NCI-H446 (cell line): ENCODE measurements around the gene SPTBN4.
"Not testable (repeated sequence)": the region's sequence is repeated elsewhere in the genome, so short reads cannot be mapped to it uniquely, and the experiment has no call there.

Source experiments
- DNase-seq, 2 experiments: peaks; one replicate each; lab custom pipeline; 2025; lab: John Stamatoyannopoulos, UW

SPTBN4 gene

DNA sequence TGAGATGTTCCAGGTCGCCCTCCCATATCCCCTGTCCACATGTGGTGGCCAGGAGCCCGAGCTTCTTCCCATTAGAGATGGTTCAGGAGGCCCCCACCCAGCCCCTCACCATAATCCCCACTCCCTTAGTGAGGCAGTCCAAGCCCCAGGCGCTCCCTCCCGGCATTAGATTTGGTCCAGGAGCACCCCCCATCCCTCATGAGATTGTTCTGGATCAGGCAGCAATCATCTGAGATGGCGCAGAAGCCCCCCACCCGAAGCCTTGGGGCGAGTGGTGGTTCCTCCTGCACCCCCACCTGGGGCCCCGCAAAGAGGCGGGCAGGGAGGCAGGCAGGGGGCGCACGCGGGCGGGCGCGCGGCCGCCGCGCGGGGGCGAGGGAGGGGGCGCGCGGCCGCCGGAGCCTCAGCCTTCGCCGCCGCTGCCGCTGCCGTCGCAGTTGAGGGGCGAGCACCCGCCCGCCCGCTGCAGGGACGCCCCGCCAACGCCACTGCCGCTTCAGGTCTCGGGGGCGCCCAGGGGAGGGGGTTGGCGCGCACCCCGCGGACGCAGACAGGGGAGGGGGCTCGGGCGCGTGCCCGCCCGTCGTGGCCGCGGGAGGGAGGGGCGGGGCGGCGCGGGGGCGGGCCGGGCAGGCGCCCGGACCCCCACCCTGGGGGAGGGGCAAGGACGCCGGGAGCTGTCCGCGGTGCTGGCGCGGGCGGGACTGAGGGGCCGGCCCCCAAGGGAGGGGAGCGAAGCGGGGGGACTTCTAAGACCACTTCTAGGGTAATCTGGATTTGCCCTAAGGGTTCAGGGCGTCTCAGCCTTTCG is 63.5 kb downstream of the SPTBN4 start:
- DNase-seq: peak; percentile 20 to 64

DNA sequence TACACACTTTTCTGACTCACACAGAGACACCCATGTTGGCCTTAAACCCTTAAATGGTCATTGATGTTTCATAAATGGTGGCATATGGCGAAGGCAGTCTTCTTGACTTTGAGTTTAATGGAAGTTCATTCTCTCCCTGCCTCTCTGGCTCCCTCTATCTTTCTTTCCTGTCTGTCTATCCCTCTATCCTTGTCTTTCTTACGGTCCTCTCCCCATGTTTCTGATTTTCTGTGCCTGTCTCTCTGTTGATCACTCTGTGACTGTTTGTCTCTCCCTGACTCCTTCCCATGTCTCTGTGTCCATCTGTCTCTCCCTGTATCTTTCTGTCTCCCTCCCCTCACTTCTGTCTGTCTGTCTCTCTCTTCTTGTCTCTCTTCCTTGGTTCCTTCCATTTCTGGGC is 66.7 kb downstream of the SPTBN4 start:
- DNase-seq: no peak

DNA sequence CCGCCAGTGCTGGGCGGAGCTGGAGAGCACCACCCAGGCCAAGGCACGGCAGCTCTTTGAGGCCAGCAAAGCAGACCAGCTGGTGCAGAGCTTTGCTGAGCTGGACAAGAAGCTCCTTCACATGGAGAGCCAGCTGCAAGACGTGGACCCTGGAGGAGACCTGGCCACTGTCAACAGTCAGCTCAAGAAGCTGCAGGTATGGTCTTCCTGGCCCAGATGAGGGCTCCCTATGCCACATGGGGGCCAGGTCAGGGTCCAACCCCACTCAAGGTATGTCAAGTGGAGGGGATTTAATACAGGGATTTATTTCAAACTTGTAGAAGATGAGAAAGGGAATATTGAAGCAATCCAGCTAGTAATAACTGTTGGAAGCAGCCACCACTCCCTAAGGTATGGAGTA is 67.3 kb downstream of the SPTBN4 start:
- no peak for DNase-seq

DNA sequence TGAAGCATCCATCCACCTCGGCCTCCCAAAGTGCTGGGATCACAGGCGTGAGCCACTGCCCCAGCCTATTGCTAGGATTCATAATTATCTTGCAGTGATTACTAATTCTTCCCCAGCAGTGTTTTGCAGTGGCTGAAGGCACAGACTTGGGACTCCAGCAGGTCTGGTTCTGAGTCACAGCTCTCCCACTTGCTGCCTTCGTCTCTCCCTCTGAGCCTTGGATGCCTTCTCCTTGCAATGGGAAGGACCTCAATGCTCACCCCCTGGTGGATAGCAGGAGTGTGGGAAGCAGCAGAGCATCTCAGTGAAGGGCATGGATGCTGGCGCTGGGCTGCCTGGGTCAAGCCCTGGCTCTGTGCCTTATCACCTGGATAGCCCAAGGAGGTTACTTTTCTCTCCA is 72.3 kb downstream of the SPTBN4 start:
- DNase-seq: no peak

DNA sequence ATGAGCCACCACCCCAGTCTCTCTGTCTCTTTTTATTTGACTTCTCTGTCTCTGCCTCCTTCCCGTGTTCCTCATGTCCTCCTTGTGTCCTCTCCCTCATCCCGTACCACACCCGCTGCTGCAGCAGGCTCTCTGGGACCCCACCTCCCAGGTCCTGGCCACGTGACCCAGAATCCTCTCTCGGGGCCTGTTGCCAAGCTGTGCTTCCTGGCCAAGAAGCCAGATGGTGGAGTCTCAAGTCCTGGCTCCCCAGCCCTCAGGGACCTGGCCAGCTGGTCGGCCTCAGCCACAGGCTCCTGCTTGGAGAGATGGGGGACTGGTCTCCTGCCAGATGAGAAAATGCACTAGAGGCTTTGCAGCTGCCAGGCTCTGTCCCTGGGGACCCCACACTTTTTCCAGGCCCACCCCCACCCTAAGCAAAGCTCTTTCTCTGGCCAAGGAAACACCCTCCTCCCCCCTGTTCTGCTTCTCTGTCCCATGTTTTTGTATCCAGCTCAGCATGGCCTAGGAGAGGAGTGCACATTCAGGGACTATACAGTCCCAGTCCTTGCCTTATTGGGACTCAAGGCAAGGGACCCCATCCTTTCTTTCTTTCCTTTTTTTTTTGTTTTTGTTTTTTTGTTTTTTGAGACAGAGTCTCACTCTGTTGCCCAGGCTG is 75.5 kb downstream of the SPTBN4 start:
- peak; percentile 98 to 100 for DNase-seq

DNA sequence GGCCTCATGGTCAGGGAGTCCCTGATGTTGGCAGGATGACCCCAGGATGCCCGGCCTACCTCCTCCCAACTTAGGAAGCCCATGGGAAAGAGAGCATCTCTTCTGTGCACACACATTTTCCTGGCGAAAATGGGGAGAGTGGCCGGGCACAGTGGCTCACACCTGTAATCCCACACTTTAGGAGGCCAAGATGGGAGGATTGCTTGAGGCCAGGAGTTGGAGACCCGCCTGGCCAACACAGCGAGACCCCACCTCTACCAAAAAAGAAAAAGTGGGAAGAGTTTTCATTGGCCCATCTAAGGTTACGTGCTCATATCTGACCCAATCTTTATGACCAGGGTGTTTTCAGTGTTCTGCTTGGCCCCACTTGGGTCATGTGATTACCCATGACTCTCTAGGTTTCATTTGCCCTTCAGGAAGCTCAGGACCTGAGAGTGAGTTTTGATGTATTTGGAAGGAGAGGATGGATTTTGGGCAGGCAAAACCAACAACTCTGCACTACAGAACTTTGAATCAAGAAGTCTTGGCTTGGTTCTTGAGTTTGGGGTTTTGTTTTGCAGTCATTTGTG is 76.3 kb downstream of the SPTBN4 start:
- no peak for DNase-seq

DNA sequence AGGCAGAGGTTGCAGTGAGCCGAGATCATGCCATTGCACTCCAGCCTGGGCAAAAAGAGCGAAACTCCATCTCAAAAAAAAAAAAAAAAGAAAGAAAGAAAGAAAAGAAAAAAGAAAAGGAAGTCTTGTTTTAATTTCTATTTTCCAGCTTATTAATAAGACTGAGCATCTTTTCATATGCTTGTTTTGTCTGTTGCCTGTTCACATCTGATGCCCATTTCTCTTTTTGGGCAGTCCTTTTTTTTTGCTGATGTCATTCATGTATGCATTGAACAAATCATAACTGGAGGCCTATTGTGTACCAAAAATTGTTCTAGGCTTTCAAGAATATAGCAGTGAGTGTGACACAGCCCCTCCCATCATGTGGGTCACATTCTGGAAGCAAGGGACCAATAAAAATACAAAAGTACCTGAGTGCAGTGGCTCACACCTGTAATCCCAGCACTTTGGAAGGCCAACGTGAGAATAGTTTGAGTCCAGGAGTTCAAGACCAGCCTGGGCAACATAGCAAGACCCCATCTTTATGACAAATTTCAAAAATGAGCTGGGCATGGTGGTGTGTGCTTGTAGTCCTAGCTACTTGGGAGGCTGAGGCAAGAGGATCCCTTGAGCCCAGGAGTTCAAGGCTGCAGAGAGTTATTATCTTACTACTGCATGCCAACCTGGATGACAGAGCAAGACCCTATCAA is 79.5 kb downstream of the SPTBN4 start:
- not testable (repeated sequence) for DNase-seq

DNA sequence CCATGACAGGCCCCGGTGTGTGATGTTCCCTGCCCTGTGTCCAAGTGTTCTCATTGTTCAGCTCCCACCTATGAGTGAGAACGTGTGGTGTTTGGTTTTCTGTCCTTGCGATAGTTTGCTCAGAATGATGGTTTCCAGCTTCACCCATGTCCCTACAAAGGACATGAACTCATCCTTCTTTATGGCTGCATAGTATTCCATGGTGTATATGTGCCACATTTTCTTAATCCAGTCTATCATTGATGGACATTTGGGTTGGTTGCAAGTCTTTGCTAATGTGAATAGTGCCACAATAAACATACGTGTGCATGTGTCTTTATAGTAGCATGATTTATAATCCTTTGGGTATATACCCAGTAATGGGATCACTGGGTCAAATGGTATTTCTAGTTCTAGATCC is 80.4 kb downstream of the SPTBN4 start:
- not testable (repeated sequence) for DNase-seq

DNA sequence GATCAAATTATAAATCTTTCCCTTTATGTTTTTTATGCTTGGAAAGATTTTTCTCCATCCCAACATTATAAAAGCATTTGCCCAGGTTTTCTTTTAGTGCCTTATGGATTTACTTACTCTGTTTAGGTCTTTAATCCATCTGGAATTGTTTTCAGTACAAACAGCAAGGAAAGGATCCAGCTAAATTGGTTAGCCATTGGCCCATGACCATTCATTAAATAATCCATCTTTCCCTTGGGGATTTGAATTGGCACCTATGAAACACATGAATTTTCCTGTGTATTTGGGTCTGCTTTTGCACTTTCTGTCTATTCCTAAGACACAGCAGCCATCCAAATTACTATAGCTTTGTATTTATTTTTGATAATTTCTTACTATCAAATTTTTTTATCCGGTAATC is 81.0 kb downstream of the SPTBN4 start:
- DNase-seq: peak in 1 of 2 experiments; percentile 37

DNA sequence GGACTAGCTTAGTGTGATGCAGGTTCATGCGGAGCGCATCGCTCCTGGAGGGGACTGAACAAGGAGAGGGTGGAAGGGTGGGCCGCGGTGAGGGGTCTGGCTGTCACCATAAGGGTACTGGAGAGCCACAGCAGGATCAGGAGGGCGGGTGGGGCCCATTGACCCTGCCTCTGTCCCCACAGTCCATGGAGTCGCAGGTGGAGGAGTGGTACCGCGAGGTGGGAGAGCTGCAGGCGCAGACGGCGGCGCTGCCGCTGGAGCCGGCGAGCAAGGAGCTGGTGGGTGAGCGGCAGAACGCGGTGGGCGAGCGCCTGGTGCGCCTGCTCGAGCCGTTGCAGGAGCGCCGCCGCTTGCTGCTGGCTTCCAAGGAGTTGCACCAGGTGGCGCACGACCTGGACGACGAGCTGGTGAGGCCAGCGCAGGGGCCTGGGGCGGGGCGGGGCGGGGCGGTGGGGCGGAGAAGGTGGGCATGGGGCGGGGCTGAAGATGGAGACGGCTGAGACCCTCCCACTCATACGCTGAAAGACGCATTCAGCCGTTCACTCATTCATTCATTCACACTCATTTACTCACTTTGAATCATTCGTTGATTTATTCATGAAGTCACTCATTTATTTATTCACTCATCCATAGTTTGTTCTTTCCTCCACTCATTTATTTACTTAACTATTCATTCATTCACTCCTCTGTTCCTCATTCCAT is 82.4 kb downstream of the SPTBN4 start:
- DNase-seq: no peak

DNA sequence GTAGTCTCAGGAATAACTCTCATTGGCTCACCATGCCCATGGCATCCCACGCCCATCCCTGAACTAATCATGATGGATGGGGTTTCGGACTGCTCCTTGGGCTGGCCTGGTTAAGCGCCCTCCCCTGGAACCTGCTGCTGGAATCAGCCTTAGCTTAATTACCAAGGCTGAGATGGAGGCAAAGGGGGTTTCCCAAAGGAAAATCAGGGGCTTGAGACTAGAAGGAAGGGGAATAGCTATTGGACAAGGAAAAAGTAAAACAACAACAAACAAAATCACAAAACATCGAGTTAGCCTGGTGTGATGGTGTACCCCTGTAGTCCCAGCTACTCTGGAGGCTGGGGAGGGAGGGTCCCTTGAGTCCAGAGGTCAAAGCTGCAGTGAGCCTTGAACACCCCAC is 84.2 kb downstream of the SPTBN4 start:
- no peak for DNase-seq

DNA sequence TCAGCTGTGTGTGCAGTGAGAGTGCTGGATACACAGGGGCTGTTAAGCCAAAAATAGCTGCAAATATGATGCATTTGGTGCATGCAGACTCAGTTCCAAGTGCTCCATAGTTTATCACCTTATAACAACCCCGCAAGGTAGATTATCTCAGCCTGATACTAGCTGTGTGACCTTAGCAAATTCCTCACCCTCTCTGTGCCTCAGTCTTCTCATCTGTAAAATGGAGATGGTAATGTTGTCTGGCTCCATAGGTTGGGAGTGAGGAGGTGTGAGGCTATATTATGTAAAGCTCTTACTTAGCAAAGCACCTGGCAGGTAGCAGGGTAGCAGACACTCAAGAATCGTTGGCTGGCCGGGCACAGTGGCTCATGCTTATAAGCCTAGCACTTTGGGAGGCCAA is 86.0 kb downstream of the SPTBN4 start:
- DNase-seq: no peak

DNA sequence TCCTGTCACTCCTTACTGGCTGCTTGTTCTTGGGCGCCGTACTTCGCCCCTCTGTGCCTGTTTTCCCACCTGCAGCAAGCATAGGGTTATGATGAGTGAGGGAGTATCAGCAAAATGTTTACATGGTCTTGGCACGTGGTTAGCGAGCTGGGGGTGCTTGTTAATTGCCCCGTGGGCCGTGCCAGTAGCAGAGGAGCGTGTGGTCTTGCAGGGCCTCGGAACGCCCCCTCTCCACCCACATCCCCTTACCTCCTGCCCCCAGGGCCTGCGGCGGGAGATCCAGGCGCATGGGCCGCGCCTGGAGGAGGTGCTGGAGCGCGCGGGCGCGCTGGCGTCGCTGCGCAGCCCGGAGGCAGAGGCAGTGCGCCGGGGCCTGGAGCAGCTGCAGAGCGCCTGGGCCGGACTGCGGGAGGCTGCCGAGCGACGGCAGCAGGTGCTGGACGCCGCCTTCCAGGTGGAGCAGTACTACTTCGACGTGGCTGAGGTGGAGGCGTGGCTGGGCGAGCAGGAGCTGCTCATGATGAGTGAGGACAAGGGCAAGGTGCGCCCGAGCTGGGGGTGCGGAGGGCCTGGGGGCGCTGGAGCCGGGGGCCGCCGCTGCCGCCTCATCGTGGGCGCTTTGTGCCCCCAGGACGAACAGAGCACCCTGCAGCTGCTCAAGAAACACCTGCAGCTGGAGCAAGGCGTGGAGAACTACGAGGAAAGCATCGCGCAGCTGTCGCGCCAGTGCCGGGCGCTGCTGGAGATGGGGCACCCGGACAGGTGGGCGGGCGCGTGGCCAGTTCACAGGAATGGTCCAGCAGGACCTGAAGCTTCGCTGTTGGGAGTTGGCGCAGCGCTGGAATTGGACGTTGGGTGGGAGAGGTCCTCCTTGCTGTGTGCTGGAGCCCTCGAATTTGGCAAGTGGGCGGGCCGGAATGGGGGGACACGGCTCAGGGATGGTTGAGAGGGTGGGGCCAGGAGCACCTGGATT is 87.4 kb downstream of the SPTBN4 start:
- no peak for DNase-seq

DNA sequence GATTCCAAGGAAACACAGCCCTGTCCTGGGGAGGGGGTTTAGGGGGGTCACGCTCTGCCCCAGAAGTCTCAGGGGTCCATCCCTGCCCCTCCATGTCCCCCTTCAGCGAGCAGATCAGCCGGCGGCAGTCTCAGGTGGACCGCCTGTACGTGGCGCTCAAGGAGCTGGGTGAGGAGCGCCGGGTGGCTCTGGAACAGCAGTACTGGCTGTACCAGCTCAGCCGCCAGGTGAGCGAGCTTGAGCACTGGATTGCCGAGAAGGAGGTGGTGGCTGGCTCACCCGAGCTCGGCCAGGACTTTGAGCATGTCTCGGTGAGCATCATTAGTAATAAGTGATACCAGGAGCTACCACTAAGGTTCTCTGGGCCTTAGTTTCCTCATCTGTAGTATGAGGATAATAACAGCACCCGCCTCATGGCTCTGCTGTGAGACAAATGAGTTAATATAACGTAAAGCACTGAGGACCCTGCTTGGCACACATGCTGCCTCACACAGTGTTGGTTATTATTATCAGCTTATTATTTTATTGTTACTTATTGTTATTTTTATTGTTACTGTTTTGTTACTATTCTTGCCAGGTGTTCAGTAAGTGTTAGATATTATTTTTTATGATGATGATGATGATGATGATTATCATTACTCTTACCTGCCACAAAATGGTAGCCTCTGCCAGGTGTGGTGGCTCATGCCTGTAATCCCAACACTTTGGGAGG is 89.3 kb downstream of the SPTBN4 start:
- DNase-seq: no peak

DNA sequence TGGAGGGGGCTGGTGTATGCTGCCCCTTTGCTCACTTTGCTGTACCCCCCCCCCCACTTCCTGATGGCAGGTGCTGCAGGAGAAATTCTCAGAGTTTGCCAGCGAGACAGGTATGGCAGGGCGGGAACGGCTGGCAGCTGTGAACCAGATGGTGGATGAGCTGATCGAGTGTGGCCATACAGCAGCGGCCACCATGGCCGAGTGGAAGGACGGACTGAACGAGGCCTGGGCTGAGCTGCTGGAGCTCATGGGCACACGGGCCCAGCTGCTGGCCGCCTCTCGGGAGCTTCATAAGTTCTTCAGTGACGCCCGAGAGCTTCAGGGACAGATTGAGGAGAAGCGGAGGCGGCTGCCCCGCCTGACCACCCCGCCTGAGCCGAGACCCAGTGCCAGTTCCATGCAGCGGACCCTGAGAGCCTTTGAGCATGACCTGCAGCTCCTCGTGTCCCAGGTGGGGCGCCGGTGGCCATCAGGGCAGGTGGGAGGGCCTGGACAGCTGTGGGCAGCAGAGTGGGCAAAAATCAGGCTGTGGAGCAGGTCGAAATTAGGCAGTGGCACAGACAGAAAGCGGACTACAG is 90.2 kb downstream of the SPTBN4 start:
- no peak for DNase-seq

DNA sequence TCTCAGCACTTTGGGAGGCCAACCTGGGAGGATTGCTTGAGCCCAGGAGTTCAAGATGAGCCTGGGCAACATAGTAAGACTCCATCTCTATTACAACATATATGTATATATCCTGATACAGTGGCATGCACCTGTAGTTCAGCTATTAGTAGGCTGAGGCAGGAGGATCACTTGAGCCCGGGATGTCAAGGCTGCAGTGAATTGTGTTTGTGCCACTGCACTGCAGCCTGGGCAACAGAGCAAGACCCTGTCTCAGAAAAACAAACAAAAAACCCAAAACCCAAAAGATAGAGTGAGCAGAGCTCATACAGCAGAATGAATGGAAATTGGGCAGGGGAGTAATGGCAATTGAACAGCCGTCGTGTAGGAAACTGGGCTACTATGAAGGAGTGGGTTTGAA is 92.6 kb downstream of the SPTBN4 start:
- DNase-seq: no peak

DNA sequence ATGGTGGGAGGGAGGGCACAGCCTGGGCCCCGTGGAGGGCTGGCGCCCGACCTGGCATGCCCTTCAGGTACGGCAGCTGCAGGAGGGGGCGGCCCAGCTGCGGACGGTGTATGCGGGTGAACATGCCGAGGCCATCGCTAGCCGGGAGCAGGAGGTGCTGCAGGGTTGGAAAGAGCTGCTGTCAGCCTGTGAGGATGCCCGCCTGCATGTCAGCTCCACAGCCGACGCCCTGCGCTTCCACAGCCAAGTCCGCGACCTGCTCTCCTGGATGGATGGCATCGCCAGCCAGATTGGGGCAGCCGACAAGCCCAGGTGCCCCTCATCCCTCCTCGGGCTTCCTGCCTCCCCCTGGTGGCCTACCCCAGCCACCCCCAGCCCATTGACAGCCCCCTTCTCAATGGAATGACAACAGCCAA is 93.3 kb downstream of the SPTBN4 start:
- no peak for DNase-seq

DNA sequence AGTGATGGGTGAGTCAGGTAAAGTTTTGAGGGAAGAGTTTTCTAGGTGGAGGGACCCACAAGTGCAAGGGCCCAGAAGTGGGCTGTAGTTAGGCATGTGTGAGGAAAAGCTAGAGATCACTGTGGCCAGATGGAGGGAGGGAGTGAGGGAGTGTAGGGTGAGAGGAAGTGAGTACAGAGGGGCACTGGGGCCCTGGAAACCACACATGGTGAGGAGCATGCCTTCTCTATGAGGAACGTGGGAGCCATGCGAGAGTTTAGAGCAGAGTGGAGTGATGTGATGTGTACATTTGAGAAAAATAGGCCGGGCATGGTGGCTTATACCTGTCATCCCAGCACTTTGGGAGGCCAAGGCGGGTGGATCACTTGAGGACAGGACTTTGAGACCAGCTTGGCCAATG is 95.1 kb downstream of the SPTBN4 start:
- DNase-seq: no peak

DNA sequence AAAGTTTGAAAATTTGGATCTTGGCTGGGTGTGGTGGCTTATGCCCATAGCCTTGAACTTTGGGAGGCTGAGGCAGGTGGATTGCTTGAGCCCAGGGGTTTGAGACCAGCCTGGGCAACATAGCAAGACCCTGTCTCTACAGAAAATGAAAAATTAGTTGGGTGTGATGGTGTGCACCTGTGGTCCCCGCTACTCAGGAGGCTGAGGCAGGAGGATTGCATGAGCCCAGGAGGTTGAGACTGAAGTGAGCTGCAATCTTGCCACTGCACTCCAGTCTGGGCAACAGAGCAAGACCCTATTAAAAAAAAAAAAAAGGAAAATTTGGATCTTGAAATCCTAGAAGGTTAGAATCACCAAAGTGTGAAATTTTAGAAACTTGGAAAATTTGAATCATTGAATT is 97.7 kb downstream of the SPTBN4 start:
- not testable (repeated sequence) for DNase-seq

DNA sequence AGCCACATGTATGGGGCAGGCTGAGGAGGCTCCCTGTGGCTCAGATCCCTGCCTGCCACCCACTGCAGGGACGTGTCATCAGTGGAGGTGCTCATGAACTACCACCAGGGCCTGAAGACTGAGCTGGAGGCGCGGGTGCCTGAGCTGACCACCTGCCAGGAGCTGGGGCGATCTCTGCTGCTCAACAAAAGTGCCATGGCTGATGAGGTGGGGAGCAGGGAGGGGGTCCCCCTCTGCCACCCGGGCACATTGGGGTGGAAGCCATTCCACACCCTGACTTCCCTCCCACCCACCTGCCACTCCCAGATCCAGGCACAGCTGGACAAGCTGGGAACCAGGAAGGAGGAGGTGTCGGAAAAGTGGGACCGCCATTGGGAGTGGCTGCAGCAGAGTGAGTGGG is 98.6 kb downstream of the SPTBN4 start:
- DNase-seq: no peak
